ENCODE measurements around the gene COQ8A. TPM values are rescaled to one million over a fixed set of nuclear protein-coding genes. Genes with fewer than 3 reads are reported as not detected.

Gene COQ8A
- total and polyA plus RNA-seq, 2 experiments from 2014 or later, result 8.3 to 8.7 TPM

GRCh38 chr1:226934483-226935237 is 5.4 kb upstream of the COQ8A start:
- 48 to 60% methylated on average over 3 of the region's 3 CpGs for WGBS, 2 experiments (ENCODE audit: low coverage in 1 of 2, low lambda C conversion rate in 2 of 2, missing lambda C conversion rate in 2 of 2)

DNA sequence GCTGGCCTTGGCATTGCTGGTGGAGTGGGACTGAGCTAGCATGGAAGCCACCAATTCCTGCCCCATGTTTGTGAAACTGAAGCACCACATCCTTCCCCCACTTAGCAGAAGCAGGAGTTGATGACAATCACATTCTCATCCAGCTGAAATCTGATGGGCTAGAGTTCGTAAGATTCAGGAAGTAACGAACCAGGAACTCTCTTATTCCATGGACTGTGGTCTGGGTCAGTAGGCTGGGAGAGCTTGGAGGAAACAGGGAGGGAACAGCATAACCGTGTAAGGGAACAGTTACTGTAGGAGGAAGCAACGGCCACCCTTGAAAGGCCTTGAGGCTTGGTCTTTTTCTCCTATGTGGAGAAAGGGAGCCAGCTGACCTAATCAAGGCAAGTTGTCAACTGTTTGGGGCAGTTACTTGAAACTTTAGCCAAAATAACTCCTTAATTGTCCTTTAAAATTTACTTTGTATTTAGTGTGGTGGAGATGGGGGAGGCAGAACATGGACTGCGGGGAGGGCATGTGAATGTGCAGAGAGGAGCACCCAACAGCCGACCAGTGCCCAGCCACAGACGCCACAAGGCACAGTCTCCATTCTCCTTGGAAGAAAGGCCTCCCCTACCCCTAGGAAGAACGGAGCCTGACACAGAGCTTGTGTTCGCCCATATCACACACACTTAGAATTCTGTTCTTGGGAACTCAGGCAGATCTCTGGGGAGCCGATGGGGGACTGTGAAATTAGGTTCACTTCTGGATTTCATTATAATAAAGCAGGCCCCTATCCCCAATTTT is 2.0 kb upstream of the COQ8A start:
- no peak for DNase-seq
- TF ChIP-seq EZH2 (IDR thresholded peaks at IDR 0.05; ENCODE audit: insufficient read depth, poor library complexity, severe bottlenecking) (no peak), EZH2phosphoT487 (IDR thresholded peaks at IDR 0.05; ENCODE audit: insufficient read depth, low read depth) (no peak)
- Histone ChIP-seq H3K27ac (peak overlapping the region; percentile 94), H3K4me2 (ENCODE audit: unreplicated experiment) (peak overlapping the region; percentile 94), H4K20me1 (ENCODE audit: insufficient read depth) (no peaks in the 10 kb centered on the region), H3K9ac (peak overlapping the region; percentile 95), H3K27me3 (replicated peaks; ENCODE audit: insufficient read depth) (no peaks in the 10 kb centered on the region), H3K4me3 (peak overlapping the region; percentile 85; the same call in 1 of the 2 replicates), H3K4me1 (ENCODE audit: insufficient read depth) (peaks cover 8% of the 10 kb centered on the region), H3K79me2 (ENCODE audit: insufficient read depth) (no peaks in the 10 kb centered on the region), H2AFZ (peak overlapping the region; percentile 98), H3F3A (ENCODE audit: insufficient read depth) (no peaks in the 10 kb centered on the region), H3K9me3 (ENCODE audit: low read depth) (peaks cover 5% of the 10 kb centered on the region), H3K36me3 (ENCODE audit: low read depth) (no peaks in the 10 kb centered on the region), H3K9me2 (ENCODE audit: insufficient read depth) (no peaks in the 10 kb centered on the region)
- in situ Hi-C loops (cut with MboI), result no loop called here
- WGBS, 2 experiments (ENCODE audit: low coverage in 1 of 2, low lambda C conversion rate in 2 of 2, missing lambda C conversion rate in 2 of 2), result 79 to 82% methylated on average over 10 of the region's 10 CpGs

More at GRCh38 chr1:226934483-226935237, 5.4 kb upstream of the COQ8A start:
- Histone ChIP-seq H3K9ac (no peak overlapping the region), H3K4me2 (ENCODE audit: unreplicated experiment) (no peak overlapping the region), H2AFZ (no peak overlapping the region), H3K27me3 (replicated peaks; ENCODE audit: insufficient read depth) (no peaks in the 10 kb centered on the region), H3K27ac (no peak overlapping the region), H3K9me3 (ENCODE audit: low read depth) (peaks cover 5% of the 10 kb centered on the region), H3K4me1 (ENCODE audit: insufficient read depth) (peaks cover 6% of the 10 kb centered on the region), H3K79me2 (ENCODE audit: insufficient read depth) (no peaks in the 10 kb centered on the region), H3K9me2 (ENCODE audit: insufficient read depth) (no peaks in the 10 kb centered on the region), H3K4me3 (no peak overlapping the region), H4K20me1 (ENCODE audit: insufficient read depth) (no peaks in the 10 kb centered on the region), H3K36me3 (ENCODE audit: low read depth) (no peaks in the 10 kb centered on the region), H3F3A (ENCODE audit: insufficient read depth) (peaks cover 3% of the 10 kb centered on the region; the same call in 1 of the 2 replicates)
- in situ Hi-C loops (cut with MboI), result no loop called here
- TF ChIP-seq EZH2 (IDR thresholded peaks at IDR 0.05; ENCODE audit: insufficient read depth, poor library complexity, severe bottlenecking), result no peak
- TF ChIP-seq EZH2phosphoT487 (IDR thresholded peaks at IDR 0.05; ENCODE audit: insufficient read depth, low read depth), result no peak
- no peak for DNase-seq

GRCh38 chr1:226938903-226939437 is 1.1 kb upstream of the COQ8A start:
- Histone ChIP-seq H3K4me2 (ENCODE audit: unreplicated experiment) (peak overlapping the region; percentile 94), H3K9me3 (ENCODE audit: low read depth) (peaks cover 3% of the 10 kb centered on the region)
- in situ Hi-C loops (cut with MboI), result no loop called here

DNA sequence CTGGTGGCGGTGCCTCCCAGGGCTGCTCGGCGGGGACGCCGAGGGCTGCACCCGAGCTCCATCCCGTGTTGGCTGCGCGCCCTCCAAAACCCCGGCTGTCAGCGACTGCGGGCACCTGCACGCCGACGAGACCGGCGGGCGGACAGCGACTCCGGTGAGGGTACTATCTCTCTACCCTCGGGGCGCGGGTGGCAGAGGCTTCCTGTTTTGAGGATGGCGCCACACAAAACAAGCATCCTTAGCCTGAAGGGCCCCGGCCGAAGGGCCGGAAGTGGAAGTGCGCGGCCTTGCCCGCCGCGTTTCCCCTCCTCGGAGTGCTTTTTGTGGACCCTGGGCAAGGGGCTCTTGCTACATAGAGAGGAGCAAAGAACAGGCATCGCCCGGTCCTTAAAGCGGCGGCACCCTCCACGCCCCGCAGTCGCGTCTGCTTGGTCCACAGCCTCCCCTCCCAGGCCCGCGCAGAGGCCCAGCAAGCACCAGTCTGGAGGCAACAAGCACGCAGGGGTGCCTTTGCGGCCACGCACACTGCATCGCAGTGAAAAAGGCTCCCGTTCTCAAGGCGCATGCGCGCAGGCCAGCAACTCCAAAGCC is 561 bp upstream of the COQ8A start:
- peak overlapping the region; percentile 98 for H2AFZ ChIP-seq
- peak overlapping the region; percentile 95 for H3K9ac ChIP-seq
- H3K4me1 ChIP-seq (ENCODE audit: insufficient read depth), result peaks cover 8% of the 10 kb centered on the region
- H3K4me2 ChIP-seq (ENCODE audit: unreplicated experiment), result peak overlapping the region; percentile 94
- H3K79me2 ChIP-seq (ENCODE audit: insufficient read depth), result no peaks in the 10 kb centered on the region
- no peak for DNase-seq
- H3K4me3 ChIP-seq, result peak overlapping the region; percentile 85
- WGBS, 2 experiments (ENCODE audit: low coverage in 1 of 2, low lambda C conversion rate in 2 of 2, missing lambda C conversion rate in 2 of 2), result 0 to 1% methylated on average over 48 to 51 of the region's 51 CpGs
- no peaks in the 10 kb centered on the region for H3K9me3 ChIP-seq (ENCODE audit: low read depth)
- H3F3A ChIP-seq (ENCODE audit: insufficient read depth), result no peaks in the 10 kb centered on the region
- in situ Hi-C loops (cut with MboI), result no loop called here
- peak overlapping the region; percentile 94 for H3K27ac ChIP-seq
- no peaks in the 10 kb centered on the region for H3K9me2 ChIP-seq (ENCODE audit: insufficient read depth)
- no peaks in the 10 kb centered on the region for H4K20me1 ChIP-seq (ENCODE audit: insufficient read depth)
- no peaks in the 10 kb centered on the region for H3K36me3 ChIP-seq (ENCODE audit: low read depth)
- H3K27me3 ChIP-seq (replicated peaks; ENCODE audit: insufficient read depth), result no peaks in the 10 kb centered on the region
- no peak for TF ChIP-seq EZH2 (IDR thresholded peaks at IDR 0.05; ENCODE audit: insufficient read depth, poor library complexity, severe bottlenecking)
- no peak for TF ChIP-seq EZH2phosphoT487 (IDR thresholded peaks at IDR 0.05; ENCODE audit: insufficient read depth, low read depth)

More at GRCh38 chr1:226938903-226939437, 1.1 kb upstream of the COQ8A start:
- Histone ChIP-seq H4K20me1 (ENCODE audit: insufficient read depth) (no peaks in the 10 kb centered on the region), H3K27me3 (replicated peaks; ENCODE audit: insufficient read depth) (no peaks in the 10 kb centered on the region), H3F3A (ENCODE audit: insufficient read depth) (no peaks in the 10 kb centered on the region), H3K9ac (peak overlapping the region; percentile 95), H3K9me2 (ENCODE audit: insufficient read depth) (no peaks in the 10 kb centered on the region), H3K4me1 (ENCODE audit: insufficient read depth) (peaks cover 8% of the 10 kb centered on the region), H2AFZ (peak overlapping the region; percentile 98), H3K4me3 (peak overlapping the region; percentile 85), H3K27ac (peak overlapping the region; percentile 94), H3K36me3 (ENCODE audit: low read depth) (no peaks in the 10 kb centered on the region), H3K79me2 (ENCODE audit: insufficient read depth) (no peaks in the 10 kb centered on the region)
- WGBS, 2 experiments (ENCODE audit: low coverage in 1 of 2, low lambda C conversion rate in 2 of 2, missing lambda C conversion rate in 2 of 2), result 1 to 2% methylated on average over 12 of the region's 12 CpGs
- peak; percentile 77 for DNase-seq
- TF ChIP-seq EZH2 (IDR thresholded peaks at IDR 0.05; ENCODE audit: insufficient read depth, poor library complexity, severe bottlenecking), result no peak
- no peak for TF ChIP-seq EZH2phosphoT487 (IDR thresholded peaks at IDR 0.05; ENCODE audit: insufficient read depth, low read depth)
